ENCODE data around the gene DNASE1L3.

DNASE1L3 gene

GRCh38 chr3:58236527-58237237 lies 25.9 kb upstream of the DNASE1L3 start:
- TF ChIP-seq TAF1 (IDR thresholded peaks at IDR 0.05; ENCODE audit: borderline replicate concordance, insufficient read depth, low read length) (no peak), FOXP2 (optimal IDR thresholded peaks at IDR 0.05; ENCODE audit: borderline replicate concordance, extremely low read depth, extremely low read length, insufficient read depth) (no peak), POLR2AphosphoS5 (IDR thresholded peaks at IDR 0.05; ENCODE audit: low read depth, low read length) (no peak), REST (IDR thresholded peaks at IDR 0.05; ENCODE audit: insufficient read depth in 1 of 2, low read depth in 2 of 2, low read length in 2 of 2) (no peak), SIN3A (IDR thresholded peaks at IDR 0.05; ENCODE audit: borderline replicate concordance, insufficient read depth, low read length) (no peak)

- TF ChIP-seq POLR2AphosphoS5 (IDR thresholded peaks at IDR 0.05; ENCODE audit: low read depth, low read length), result no peak
These were observed 25.2 kb upstream of the DNASE1L3 start for GRCh38 chr3:58235970-58236369.

GRCh38 chr3:58234516-58234931 lies 23.8 kb upstream of the DNASE1L3 start:
- no peak for TF ChIP-seq POLR2AphosphoS5 (IDR thresholded peaks at IDR 0.05; ENCODE audit: low read depth, low read length)
- no peak for TF ChIP-seq FOXP2 (optimal IDR thresholded peaks at IDR 0.05; ENCODE audit: borderline replicate concordance, extremely low read depth, extremely low read length, insufficient read depth)
- TF ChIP-seq SIN3A (IDR thresholded peaks at IDR 0.05; ENCODE audit: borderline replicate concordance, insufficient read depth, low read length), result no peak
- no peak for TF ChIP-seq TAF1 (IDR thresholded peaks at IDR 0.05; ENCODE audit: borderline replicate concordance, insufficient read depth, low read length)

GRCh38 chr3:58231666-58232065 lies 20.9 kb upstream of the DNASE1L3 start:
- TF ChIP-seq POLR2AphosphoS5 (IDR thresholded peaks at IDR 0.05; ENCODE audit: low read depth, low read length), result no peak

GRCh38 chr3:58230876-58231552 lies 20.2 kb upstream of the DNASE1L3 start:
- no peak for TF ChIP-seq REST (IDR thresholded peaks at IDR 0.05; ENCODE audit: insufficient read depth in 1 of 2, low read depth in 2 of 2, low read length in 2 of 2)
- TF ChIP-seq POLR2AphosphoS5 (IDR thresholded peaks at IDR 0.05; ENCODE audit: low read depth, low read length), result no peak
- no peak for TF ChIP-seq TAF1 (IDR thresholded peaks at IDR 0.05; ENCODE audit: borderline replicate concordance, insufficient read depth, low read length)
- TF ChIP-seq SIN3A (IDR thresholded peaks at IDR 0.05; ENCODE audit: borderline replicate concordance, insufficient read depth, low read length), result no peak
- no peak for TF ChIP-seq FOXP2 (optimal IDR thresholded peaks at IDR 0.05; ENCODE audit: borderline replicate concordance, extremely low read depth, extremely low read length, insufficient read depth)

- TF ChIP-seq POLR2AphosphoS5 (IDR thresholded peaks at IDR 0.05; ENCODE audit: low read depth, low read length) (no peak), SIN3A (IDR thresholded peaks at IDR 0.05; ENCODE audit: borderline replicate concordance, insufficient read depth, low read length) (no peak), REST (IDR thresholded peaks at IDR 0.05; ENCODE audit: insufficient read depth in 1 of 2, low read depth in 2 of 2, low read length in 2 of 2) (no peak), TAF1 (IDR thresholded peaks at IDR 0.05; ENCODE audit: borderline replicate concordance, insufficient read depth, low read length) (no peak)
These were observed 13.1 kb upstream of the DNASE1L3 start for GRCh38 chr3:58223855-58224254.
